HG03135 (cell line): ENCODE results near the gene GRIK5.

ENCODE experiments used
- ATAC-seq: cut with Tn5 transposase; IDR thresholded peaks from one replicate; pipeline ENCODE4 v1.9.1; 2021; ENCODE audit warnings: mild to moderate bottlenecking, moderate library complexity; ENCODE audit not compliant: unreplicated experiment

The GRIK5 gene

GRCh38 chr19:42096255-42096837 lies 26.3 kb upstream of the GRIK5 start:
- no peak for ATAC-seq

DNA sequence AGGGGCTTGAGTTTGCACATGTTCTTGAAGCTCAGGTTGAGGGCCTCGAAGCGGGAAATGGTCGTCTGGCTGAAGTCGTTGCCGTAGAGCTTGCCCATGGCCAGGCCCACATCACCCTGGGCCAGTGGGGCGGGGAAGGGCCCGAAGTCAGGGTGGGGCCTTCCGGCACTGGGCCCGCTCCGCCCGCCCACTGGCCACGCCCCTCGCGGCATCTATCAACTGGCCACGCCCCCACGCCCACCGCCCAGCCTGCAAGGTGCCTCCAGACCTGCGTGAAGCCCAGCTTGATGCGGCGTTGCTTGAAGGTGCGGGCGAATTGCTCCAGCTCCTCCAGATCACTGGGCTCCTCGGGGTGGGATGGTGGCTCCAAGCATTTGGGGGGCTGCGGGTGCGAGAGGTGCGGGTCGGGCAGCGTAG lies 25.8 kb upstream of the GRIK5 start:
- no peak for ATAC-seq

DNA sequence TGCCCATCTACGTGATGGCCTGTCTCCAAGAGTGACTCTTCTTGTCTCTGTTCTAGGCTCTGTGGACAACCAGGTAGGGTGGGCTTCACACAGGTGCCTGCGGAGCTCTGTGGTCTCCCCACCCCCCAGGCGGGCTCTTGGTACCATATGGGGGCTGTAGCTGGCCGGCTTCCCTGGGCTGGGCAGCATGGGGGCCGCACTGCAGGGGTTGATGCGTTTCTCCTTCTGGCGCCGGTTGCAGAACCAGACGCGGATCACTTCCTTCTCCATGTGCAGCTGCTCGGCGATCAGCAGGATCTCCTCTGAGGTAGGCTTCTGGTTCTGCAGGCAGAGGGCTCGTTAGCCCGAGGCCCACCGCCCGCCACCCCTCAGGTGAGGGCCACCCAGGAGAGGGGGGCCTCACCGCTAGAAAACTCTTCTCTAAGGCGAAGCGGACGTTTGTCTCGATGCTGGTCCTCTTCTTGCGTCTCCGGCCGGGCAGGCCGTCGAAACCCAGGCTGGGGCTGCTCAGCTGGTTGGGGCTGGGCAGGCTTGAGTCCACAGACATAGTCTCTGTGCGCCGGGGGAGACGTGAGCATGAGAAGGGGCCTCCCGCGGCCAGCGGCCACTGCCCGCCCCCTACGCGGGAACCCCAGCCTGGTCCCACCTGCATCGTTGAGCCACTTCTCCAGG lies 25.3 kb upstream of the GRIK5 start:
- no peak for ATAC-seq

GRCh38 chr19:42093926-42094325 lies 23.9 kb upstream of the GRIK5 start:
- no peak for ATAC-seq

DNA sequence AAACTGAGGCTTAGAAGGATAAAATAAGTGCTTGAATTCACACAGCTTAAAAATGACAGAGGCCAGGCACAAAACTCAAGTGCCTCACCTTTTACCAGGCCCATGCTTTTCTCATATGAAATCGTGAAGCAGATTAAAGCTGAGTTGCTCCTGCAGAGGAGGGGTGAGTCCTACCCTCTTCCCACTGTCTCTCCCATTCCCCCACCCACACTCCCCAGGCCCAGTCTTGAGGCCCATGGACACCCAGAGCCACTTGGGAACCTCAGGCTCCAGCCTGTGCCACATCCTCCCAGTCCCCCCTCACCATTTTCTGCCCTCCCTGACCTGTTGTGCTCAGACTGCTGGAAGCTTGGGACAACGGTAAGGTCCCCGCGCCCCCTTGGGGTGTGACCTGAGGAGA lies 23.5 kb upstream of the GRIK5 start:
- no peak for ATAC-seq

- ATAC-seq, result no peak
These were observed 22.3 kb upstream of the GRIK5 start for GRCh38 chr19:42092350-42092749.

DNA sequence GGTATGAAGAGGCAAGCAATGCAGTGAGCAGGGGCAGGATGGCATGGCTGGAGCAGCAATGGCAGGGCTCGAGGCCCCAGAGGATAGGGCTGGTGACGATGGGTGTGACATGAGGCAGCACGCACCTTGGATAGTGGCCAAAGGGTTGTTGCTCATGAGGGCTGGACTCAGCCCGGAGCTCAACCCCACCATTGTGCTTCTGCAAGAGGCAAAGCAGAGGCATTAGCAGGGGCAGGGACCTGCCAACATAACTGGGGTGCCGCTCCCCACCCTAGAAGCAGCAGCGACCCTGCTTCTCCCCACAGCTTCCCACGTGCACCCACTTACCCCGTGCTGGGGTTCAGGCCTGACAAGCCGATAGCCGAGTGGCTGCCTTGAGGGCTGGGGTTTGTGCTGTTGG lies 21.7 kb upstream of the GRIK5 start:
- no peak for ATAC-seq

DNA sequence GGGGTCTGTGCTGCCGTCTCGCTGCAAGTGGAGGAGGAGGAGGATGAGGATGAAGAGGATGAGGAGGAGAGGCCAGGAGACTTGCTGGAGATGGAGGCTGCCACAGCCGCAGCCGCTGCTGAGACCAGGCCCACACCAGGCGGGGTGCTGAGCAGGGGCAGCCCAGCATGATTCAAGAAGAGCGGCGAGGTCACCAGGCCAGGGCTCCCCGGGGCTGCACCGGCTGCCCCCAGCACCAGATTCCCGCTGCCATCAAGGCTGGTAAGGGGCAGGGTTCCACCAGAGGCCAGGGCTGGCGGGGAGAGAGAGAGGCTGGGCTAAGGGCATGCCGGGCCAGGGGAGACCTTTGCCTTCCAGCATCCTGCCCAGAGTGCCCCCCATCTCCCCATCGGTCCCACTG lies 21.3 kb upstream of the GRIK5 start:
- no peak for ATAC-seq

GRCh38 chr19:42090672-42091071 lies 20.7 kb upstream of the GRIK5 start:
- no peak for ATAC-seq

DNA sequence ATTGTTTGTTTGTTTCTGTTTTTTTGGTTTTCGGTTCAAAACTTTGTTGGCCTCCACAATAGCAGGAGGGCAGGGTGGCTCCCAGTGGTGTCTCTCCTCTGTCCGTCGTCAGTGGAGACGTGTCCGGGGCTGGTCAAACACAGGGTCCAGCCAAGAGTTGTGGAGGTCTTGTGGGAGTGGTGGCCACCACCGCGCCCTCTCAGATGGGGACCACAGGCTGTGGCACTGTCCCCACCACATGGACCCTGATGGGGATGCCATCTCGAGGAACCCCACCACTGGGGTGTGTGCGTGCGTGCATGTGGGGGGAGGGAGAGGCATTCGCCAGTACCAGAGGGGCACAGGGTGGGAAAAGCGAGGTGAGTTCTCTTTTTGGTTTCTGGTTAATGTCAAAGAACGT lies 19.8 kb upstream of the GRIK5 start:
- ATAC-seq, result no peak

- no peak for ATAC-seq
These were observed 19.3 kb upstream of the GRIK5 start for GRCh38 chr19:42089191-42089750.

DNA sequence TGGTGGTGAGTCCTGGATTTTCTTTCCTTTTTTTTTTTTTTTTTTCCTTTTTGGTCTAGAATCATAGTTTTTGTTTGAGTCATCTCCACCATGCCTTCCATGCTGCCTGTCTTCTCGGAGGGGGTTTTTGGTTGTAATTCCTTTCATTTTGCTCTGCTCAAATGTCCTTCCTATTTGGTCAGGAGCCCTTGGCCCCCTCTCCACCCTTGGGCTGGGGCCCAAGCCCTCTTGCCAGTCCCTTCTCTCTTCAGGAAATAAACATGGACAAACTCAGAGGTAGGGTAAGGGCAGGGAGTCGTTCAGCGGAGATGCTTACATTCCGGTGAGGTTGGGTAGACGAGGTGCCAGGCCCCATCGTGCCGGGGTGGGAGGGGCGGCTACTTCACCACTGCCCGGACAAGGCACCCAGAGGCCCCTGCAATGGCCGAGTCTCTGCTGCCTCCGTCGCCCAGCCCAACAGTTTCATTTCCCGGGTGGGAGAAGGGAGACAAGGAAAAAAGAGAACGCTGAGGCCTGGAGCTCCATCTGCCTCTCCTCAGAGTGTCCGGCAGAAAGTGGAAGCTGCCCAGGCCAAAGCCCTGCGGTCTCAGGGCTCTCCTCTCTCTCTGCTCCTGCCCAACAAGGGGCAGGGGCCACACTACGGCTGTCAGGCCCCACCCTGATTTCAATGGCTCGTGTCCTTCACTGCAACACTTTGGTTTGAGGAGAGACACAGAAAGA lies 18.6 kb upstream of the GRIK5 start:
- ATAC-seq, result no peak

GRCh38 chr19:42086770-42087550 lies 17.0 kb upstream of the GRIK5 start:
- ATAC-seq, result no peak

DNA sequence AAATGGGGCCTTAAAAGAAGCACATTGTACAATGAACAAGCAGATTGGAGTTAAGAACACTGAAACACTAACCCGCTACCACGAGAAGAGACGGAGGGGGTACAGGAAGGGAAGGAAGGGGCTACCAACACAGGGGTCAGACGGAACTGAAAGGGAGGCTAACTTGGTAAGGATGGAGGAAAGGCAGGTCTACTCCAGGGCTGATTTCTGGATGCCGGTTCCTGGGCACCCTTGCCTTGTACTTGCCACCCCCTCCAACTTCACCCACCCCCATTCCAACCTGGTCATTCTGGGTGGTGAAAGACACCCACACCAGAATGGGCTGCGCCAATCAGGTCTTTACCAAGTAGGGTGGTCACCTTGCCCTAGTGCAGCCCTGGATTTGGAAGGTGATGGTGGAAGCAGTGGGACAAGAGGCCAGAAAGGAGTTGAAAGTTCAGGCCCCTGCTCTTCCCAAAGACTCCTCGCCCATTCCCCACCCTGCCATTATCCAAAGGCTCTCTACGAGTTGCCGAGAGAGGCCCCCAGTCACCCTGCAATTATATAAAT lies 16.3 kb upstream of the GRIK5 start:
- ATAC-seq, result no peak

DNA sequence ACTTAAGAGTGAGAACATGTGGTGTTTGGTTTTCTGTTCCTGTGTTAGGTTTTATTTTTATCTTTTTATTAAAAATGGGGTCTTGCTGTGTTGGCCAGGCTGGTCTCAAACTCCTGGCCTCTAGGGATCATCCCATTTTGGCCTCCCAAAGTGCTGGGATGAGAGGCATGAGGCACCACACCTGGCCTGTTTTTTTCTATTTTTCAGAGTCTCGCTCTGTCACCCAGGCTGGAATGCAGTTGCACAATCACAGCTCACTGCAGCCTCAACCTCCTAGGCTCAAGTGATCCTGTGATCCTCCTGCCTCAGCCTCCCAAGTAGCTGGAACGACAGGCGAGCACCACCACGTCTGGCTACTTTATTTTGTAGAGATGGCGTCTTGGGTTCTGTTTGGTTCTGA lies 13.5 kb upstream of the GRIK5 start:
- no peak for ATAC-seq

DNA sequence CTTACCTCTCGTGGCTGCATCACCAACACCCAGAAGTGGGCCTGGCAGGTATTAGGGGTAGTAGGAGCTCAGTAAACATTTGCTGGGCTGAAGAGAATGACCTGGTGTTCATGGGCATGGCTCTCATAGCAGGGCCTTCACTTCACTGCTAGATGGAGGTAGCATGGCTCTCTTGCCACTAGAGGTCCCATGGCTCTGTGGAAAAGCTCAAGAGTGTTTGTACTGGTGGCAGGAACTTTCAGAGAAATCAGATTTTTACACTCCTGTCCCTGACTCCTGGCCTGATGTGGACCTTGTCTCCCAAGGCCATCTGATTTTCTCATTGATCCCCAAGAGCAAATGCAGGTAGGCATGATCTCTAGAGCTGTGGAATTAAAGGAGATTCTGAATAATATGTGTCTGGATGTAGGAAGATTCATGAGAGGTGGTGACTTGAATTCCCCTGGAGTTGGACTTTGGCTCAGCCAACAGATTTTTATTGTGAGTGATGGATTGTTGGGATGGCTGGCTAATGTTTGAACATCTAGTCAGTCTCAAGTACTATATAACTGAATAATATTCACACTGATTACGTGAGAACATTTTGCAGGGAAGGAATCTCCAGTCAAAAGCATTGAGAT lies 11.7 kb upstream of the GRIK5 start:
- ATAC-seq, result no peak

GRCh38 chr19:42080764-42081375 lies 10.9 kb upstream of the GRIK5 start:
- ATAC-seq, result no peak

- ATAC-seq, result no peak
These were observed 10.1 kb upstream of the GRIK5 start for GRCh38 chr19:42079886-42080763.

DNA sequence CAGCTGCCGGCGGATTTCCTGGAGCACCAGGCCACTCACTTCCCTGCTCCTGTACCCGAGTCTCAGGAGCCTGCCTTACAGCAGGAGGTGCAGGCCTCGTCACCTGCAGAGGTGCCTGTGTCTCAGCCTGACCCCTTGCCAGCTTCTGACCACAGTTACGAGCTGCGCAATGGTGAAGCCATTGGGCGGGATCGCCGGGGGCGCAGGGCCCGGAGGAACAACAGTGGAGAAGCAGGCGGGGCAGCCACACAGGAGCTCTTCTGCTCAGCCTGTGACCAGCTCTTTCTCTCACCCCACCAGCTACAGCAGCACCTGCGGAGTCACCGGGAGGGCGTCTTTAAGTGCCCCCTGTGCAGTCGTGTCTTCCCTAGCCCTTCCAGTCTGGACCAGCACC lies 9.3 kb upstream of the GRIK5 start:
- ATAC-seq, result no peak
